DMS79 (cell line): ENCODE data around the gene HS3ST1.

ENCODE experiments used
- DNase-seq: peaks from one replicate; lab custom pipeline; 2025; lab: John Stamatoyannopoulos, UW

HS3ST1 gene

DNA sequence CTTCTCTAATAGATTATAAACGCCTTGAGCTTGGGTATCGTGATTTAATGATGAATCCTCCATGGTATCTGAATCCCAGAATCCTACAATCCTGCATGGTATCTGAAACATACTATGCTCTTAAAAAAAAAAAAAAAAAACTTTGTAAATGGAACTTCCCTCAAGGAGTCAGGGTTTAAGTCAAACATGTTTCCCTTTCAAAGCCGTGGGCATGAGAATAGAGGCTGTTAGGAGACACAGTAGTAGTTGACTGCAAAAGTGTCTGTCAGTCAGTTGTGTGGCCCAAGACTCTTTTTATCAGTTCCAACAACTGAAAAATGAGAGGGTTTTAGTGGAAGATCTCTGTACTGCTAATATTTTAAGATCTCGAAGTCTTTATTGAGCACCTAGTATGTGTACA lies 2.4 kb upstream of the HS3ST1 start:
- no peak for DNase-seq

DNA sequence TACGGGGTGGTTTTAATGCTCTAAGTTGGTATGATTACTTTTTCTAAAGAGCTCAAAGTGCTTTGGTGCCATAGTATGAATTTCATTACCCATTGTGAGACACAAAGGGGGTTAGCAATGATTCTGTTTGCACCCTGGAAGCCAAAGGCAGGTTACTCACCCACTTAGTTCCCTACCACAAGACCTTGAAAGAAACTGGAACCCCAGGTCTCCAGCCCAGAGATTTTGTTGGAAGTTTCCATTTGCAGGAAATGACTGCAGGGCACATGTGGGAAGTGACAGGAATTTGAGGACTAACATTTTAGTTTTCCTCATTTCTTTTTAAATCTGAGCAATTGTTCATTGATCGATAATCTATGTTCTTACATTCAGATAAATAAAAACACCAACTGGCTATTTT lies 1.8 kb upstream of the HS3ST1 start:
- DNase-seq = no peak

- no peak for DNase-seq
Observed at GRCh38 chr4:11429699-11430045, 978 bp upstream of the HS3ST1 start.

GRCh38 chr4:11428899-11429698 lies 405 bp upstream of the HS3ST1 start:
- no peak for DNase-seq

- DNase-seq = no peak
Observed at GRCh38 chr4:11427121-11427996, 1.3 kb downstream of the HS3ST1 start.

GRCh38 chr4:11426731-11427120 lies 2.0 kb downstream of the HS3ST1 start:
- no peak for DNase-seq

- no peak for DNase-seq
Observed at GRCh38 chr4:11426003-11426402, 2.7 kb downstream of the HS3ST1 start.

- DNase-seq = no peak
Observed at GRCh38 chr4:11424856-11425255, 3.8 kb downstream of the HS3ST1 start.

GRCh38 chr4:11424000-11424399 lies 4.7 kb downstream of the HS3ST1 start:
- DNase-seq = no peak

DNA sequence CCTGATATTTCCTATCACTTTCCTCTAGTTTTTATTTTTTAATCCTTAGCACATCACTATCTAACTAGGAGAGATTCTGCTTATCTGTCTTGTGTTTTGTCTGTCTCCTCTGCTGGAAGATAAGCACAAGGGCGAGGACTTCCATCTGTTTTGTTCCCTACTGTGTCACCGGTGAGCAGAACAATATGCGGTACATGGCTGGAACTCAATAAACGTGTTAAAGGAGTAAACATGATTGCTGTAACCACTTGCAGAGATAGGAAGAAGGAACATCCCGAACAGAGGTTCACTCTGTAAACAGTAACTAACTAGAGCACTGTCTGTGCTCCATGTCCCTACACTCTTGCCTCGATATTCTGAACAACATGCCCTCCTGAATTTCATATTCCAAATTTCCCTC lies 5.2 kb downstream of the HS3ST1 start:
- no peak for DNase-seq

DNA sequence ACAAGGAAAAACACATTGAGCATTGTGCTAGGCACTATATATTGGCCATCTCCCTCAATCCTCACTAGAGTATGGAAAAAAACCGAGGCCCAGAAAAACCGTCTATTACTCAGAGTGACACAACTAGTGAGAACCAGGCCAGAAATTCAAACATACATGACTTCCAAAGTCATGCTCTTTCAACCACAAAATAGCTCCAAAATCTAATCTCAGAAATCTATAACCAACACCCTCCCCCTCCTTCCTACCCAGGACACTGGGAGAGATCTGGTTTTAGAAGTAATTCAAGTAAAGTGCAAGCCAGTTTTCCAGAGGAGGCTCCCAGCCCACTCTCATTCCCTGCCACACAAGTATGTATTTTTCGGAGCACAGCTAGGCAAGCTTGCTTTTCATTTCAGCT lies 7.6 kb downstream of the HS3ST1 start:
- DNase-seq = no peak

GRCh38 chr4:11420327-11420726 lies 8.4 kb downstream of the HS3ST1 start:
- DNase-seq = no peak

GRCh38 chr4:11418610-11419009 lies 10.1 kb downstream of the HS3ST1 start:
- DNase-seq = no peak

- no peak for DNase-seq
Observed at GRCh38 chr4:11416767-11417113, 12.0 kb downstream of the HS3ST1 start.

DNA sequence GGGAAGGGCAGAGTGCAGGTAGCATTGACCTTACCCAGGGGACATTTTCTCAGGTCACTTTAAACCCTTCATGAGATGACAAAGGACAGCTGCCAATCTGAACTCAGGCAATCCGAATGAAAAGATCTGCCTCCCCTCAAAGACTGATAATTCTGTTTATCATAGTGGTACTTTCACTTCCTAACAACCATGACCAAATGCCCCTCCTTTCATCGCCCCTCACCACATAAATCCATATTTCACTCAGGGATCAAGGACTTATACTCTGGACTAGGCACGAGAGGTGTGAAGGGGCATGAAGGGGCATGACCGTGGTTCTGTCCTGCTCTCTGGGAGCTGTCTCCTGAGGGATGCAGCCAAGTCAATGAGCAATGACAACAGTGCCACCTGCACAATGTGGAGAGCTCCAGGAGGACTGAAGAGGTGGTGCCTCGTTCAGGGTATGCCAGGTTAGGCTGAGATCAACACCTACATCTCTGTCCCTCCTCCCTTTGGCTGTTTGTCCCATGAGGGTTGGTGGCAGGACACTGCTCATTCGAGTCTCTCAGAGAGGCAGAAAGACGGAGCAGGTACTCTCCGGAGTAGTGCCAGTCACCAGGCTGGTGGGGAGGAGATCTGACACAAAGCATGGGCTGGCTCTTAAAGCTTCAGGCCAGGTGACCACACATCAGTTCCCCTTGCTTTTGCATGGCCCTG lies 12.5 kb downstream of the HS3ST1 start:
- no peak for DNase-seq

GRCh38 chr4:11415409-11416070 lies 13.2 kb downstream of the HS3ST1 start:
- DNase-seq = no peak

GRCh38 chr4:11412211-11412610 lies 16.5 kb downstream of the HS3ST1 start:
- DNase-seq = no peak

DNA sequence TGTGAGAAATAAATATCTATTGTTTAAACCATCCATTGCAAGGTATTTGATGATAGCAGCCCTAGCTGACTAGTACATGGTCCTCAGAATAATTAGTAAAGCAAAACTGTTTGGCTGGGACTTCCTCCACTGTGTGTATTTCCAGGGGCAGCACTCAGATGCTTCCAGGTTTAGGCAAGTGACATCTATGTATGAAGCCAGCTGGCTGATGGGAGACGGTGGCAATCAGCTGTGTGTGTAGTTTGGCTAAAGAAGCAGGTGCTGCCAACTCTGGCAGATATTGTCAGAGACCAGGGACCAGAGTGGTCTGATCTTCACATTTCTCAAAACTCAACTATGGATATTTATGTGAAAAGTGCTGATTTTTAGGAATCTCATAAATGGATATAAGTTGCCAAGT lies 19.1 kb downstream of the HS3ST1 start:
- DNase-seq = no peak

GRCh38 chr4:11408233-11408967 lies 20.3 kb downstream of the HS3ST1 start:
- no peak for DNase-seq

- DNase-seq = no peak
Observed at GRCh38 chr4:11407551-11407950, 21.1 kb downstream of the HS3ST1 start.

DNA sequence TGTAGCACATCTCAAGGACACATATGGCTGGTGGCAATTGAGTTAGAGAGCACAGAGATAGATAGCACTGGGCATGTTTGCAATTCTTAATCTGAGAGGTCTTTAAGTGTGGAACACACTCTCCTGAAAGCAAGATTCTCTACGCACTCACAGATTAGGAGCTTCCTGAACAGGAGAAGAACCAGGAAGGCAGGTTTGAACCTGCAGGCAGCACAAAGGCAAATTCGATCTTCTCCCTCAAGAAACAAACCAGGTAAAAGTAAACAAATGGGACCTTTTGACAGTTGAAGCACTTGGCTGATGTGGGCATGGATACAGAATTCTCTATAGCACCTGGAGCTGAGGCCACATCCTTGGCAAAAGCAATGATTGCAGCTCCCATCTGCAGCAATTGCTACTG lies 24.3 kb downstream of the HS3ST1 start:
- DNase-seq = no peak

GRCh38 chr4:11402192-11402591 lies 26.5 kb downstream of the HS3ST1 start:
- no peak for DNase-seq
